SU-DHL-6 (cell line): Measurements from ENCODE around the gene NKD1.

Source experiments
- H2AFZ ChIP-seq: fragments of 200-600 bp; sonication (generic); 2 replicates; pipeline ENCODE4 v1.6.1; 2014; ENCODE audit warnings: low read depth, mild to moderate bottlenecking, moderate library complexity, mixed read lengths, antibody characterized with exemption, low read length; ENCODE audit not compliant: severe bottlenecking
- H3F3A ChIP-seq: fragments of 200-600 bp; shearing (Covaris generic); 2 replicates; pipeline ENCODE4 v1.6.0; 2016; ENCODE audit warnings: antibody characterized with exemption, mild to moderate bottlenecking; ENCODE audit not compliant: insufficient read depth
- H3K27ac ChIP-seq: fragments of 200-600 bp; sonication (generic); 2 replicates; pipeline ENCODE4 v1.5.1; 2016; ENCODE audit warnings: low read depth, mild to moderate bottlenecking, low read length, moderate library complexity, mixed read lengths
- H3K27me3 ChIP-seq: fragments of 200-600 bp; sonication (generic), shearing (Covaris generic); 2 replicates; pipeline ENCODE4 v1.6.0; 2014; ENCODE audit warnings: mild to moderate bottlenecking, low read length
- H3K36me3 ChIP-seq: fragments of 200-600 bp; sonication (generic); 2 replicates; pipeline ENCODE4 v1.6.1; 2014; ENCODE audit warnings: mild to moderate bottlenecking, low read length, mixed read lengths
- H3K4me2 ChIP-seq: fragments of 300-600, 200-600 bp; shearing (Covaris generic), sonication (generic); 2 replicates; pipeline ENCODE4 v1.6.0; 2014; ENCODE audit warnings: low read length, low read depth, mild to moderate bottlenecking; ENCODE audit not compliant: poor library complexity, severe bottlenecking
- H3K4me3 ChIP-seq: fragments of 200-600 bp; sonication (generic); 2 replicates; pipeline ENCODE4 v1.5.1; 2014; ENCODE audit warnings: antibody characterized with exemption, low read length, mild to moderate bottlenecking, mixed read lengths; ENCODE audit not compliant: insufficient read depth, poor library complexity, severe bottlenecking
- H3K79me2 ChIP-seq: fragments of 200-600 bp; sonication (generic); 2 replicates; pipeline ENCODE4 v1.6.1; 2014; ENCODE audit warnings: mild to moderate bottlenecking, low read length, moderate library complexity; ENCODE audit not compliant: insufficient read depth
- H3K9ac ChIP-seq: fragments of 200-600 bp; sonication (generic); 2 replicates; pipeline ENCODE4 v1.7.0; 2014; ENCODE audit warnings: mild to moderate bottlenecking, low read length
- H3K9me2 ChIP-seq: fragments of 200-600 bp; sonication (generic); replicated peaks from 2 replicates; pipeline ENCODE4 v1.6.1; 2014; ENCODE audit warnings: low read length; ENCODE audit not compliant: insufficient read depth
- H3K9me3 ChIP-seq: fragments of 200-600 bp; sonication (generic); 2 replicates; pipeline ENCODE4 v1.6.1; 2014; ENCODE audit warnings: low read length, mixed read lengths; ENCODE audit not compliant: insufficient read depth
- H4K20me1 ChIP-seq: fragments of 200-600 bp; sonication (generic); 2 replicates; pipeline ENCODE4 v1.6.1; 2014; ENCODE audit warnings: low read depth, mild to moderate bottlenecking, antibody characterized with exemption, low read length, moderate library complexity, mixed read lengths
- CTCF ChIP-seq: fragments of 200-600 bp; sonication (generic); IDR thresholded peaks from one replicate; pipeline ENCODE4 v1.5.1; 2017; ENCODE audit warnings: antibody characterized with exemption, mild to moderate bottlenecking, low read length, moderate library complexity; ENCODE audit not compliant: insufficient read depth, poor library complexity, severe bottlenecking
- EZH2phosphoT487 ChIP-seq: fragments of 200-600 bp; sonication (generic), shearing (Covaris generic); conservative IDR thresholded peaks from 2 replicates; pipeline ENCODE4 v1.6.1; 2018; ENCODE audit warnings: mild to moderate bottlenecking, antibody characterized with exemption, low read length, moderate library complexity, mixed read lengths

Gene NKD1

DNA sequence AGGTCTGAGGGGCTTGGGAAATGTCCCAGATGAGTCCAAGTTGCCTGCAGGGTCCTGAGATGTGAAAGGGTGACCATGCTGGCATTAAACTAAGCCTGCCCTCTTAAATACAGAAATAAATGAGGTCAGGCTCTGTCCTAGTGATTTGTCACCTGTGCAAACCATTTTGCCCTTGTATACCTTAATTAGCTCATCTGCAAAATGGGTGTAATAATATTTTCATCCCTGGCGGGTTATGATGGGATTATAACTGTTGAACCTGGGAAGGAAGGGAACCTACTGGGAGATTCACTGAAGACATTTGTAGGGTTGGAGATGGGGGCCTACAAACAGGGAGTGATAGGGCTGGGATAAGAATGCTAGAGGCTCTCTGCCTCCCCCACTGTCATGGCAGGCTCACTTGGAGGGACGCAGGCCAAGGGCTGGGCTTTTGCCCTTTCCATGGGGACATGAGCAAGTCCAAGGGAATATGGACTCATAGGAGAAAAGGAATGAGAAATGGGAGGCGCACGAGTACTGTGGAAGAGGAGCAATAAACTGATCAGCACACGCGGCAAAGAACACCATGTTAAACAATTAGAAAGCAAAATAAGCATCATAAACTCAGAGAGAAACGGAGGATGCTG is 4.4 kb downstream of the NKD1 start:
- Histone ChIP-seq H3K27ac (no peak overlapping the region), H3K27me3 (no peaks in the 10 kb centered on the region), H2AFZ (no peak overlapping the region), H3F3A (no peaks in the 10 kb centered on the region), H3K79me2 (no peaks in the 10 kb centered on the region), H3K4me2 (no peak overlapping the region), H3K9ac (no peak overlapping the region), H4K20me1 (no peaks in the 10 kb centered on the region), H3K4me3 (no peak overlapping the region), H3K9me3 (no peaks in the 10 kb centered on the region), H3K36me3 (no peaks in the 10 kb centered on the region), H3K9me2 (no peaks in the 10 kb centered on the region)
- TF ChIP-seq CTCF (no peak), EZH2phosphoT487 (no peak)

GRCh38 chr16:50553182-50553710 is 5.0 kb downstream of the NKD1 start:
- no peak overlapping the region for H2AFZ ChIP-seq
- no peaks in the 10 kb centered on the region for H3K79me2 ChIP-seq
- no peak overlapping the region for H3K4me2 ChIP-seq
- no peak overlapping the region for H3K4me3 ChIP-seq
- no peaks in the 10 kb centered on the region for H3K36me3 ChIP-seq
- no peak overlapping the region for H3K27ac ChIP-seq
- no peak overlapping the region for H3K9ac ChIP-seq
- no peaks in the 10 kb centered on the region for H3K27me3 ChIP-seq
- no peaks in the 10 kb centered on the region for H3K9me2 ChIP-seq
- H3K9me3 ChIP-seq = no peaks in the 10 kb centered on the region
- H4K20me1 ChIP-seq = no peaks in the 10 kb centered on the region
- no peak for TF ChIP-seq CTCF
- TF ChIP-seq EZH2phosphoT487 = no peak
- H3F3A ChIP-seq = no peaks in the 10 kb centered on the region

DNA sequence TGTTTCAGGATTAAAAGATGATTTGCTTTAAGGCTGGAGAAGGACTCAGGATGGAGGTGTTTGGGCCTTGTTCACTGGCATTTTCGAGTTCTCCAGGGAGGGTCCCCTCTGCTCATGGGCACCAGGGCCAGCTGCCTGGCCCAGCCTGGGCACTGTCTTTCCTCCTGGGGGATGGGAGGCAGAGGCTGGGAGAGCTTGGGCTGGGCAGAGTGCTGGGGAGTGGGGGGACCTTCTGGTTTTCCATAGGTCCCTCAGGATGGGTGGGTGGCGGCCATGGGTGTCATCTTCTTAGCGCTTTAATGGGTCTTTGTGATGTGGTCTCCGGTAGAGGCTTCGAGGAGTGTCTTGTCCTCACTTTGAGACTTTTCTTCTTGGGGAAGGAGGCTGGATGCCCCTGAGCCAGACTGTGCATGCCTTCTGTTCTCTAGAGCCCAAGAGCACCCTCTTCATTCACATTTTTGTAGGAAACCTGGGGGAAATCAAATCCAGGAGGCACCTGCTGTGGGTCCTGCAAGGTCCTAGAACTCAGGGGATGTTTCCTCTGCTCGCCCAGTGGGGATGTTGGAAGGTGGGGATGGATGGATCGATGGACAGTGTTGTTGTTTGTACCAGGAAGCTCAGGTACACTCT is 5.7 kb downstream of the NKD1 start:
- Histone ChIP-seq H3K9ac (no peak overlapping the region), H3K27me3 (no peaks in the 10 kb centered on the region)

More for the DNA sequence above, 5.7 kb downstream of the NKD1 start:
- Histone ChIP-seq H3F3A (no peaks in the 10 kb centered on the region), H4K20me1 (no peaks in the 10 kb centered on the region), H3K36me3 (no peaks in the 10 kb centered on the region), H3K79me2 (no peaks in the 10 kb centered on the region), H3K4me2 (no peak overlapping the region), H3K9me2 (no peaks in the 10 kb centered on the region), H2AFZ (no peak overlapping the region), H3K9me3 (no peaks in the 10 kb centered on the region), H3K27ac (no peak overlapping the region), H3K4me3 (no peak overlapping the region)
- TF ChIP-seq CTCF = no peak
- TF ChIP-seq EZH2phosphoT487 = no peak
